ENCODE measurements around the gene AADAT. TPM values are rescaled to one million over a fixed set of nuclear protein-coding genes. Genes with fewer than 3 reads are reported as not detected.

Gene AADAT
- total and polyA plus RNA-seq, 2 of the 8 experiments (the other 6 are each of a cell fraction or from before 2014, with no cell fraction given): 6.1 to 7.7 TPM

DNA sequence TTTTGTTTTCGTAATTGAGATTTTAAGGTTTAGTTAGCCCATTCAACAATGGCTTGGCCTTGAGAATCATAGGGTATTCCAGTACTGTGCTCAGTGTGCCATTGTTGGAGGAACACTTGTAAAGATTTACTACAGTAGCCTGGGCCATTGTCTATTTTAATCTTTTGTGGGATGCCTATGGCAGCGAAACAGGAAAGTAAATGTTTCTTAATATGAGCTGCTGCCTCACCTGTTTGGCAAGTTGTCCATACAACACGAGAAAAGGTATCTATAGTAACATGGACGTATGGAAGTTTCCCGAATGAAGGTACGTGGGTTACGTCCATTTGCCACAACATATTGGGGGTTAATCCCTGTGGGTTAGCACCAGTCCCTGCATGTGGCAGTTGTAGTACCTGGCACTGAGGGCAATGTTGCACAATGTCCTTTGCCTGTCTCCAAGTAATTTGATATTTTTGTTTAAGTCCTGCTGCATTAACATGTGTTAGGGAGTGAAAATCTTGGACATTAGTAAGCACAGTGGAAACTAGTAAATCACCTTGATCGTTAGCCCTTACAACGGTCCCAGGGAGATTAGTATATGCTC lies 38.6 kb upstream of the AADAT start:
- ChIA-PET CTCF (ENCODE audit: partially characterized antibody) (interaction anchor here (0.7 to 1.8 kb wide), 5 partner anchors 9 to 132 kb away, joined by 3 to 7 read pairs (median 4); no protein-coding TSS in a partner anchor), POLR2A (ENCODE audit: partially characterized antibody) (no interaction called here)
- Histone ChIP-seq H2BK20ac (ENCODE audit: low read length) (no peak overlapping the region), H3K27ac (ENCODE audit: low read depth, low read length) (no peak overlapping the region), H3K79me2 (ENCODE audit: control insufficient read depth in 1 of 2, insufficient read depth in 2 of 2, low read length in 2 of 2) (no peaks in the 10 kb centered on the region), H3K18ac (ENCODE audit: extremely low read depth, low read length) (no peak overlapping the region), H3K4me2 (ENCODE audit: insufficient read depth in 1 of 2, low read depth in 2 of 2, low read length in 2 of 2) (no peak overlapping the region), H2BK15ac (ENCODE audit: low read length) (no peak overlapping the region), H4K8ac (ENCODE audit: extremely low read depth, insufficient read depth, low read length) (no peak overlapping the region), H3K23me2 (ENCODE audit: low read depth, low read length) (no peaks in the 10 kb centered on the region), H3K4ac (replicated peaks; ENCODE audit: insufficient read length, low read depth, low read length) (no peak overlapping the region), H3K56ac (replicated peaks; ENCODE audit: insufficient read length, low read depth, low read length) (no peak overlapping the region), H4K20me1 (replicated peaks in 1 of 2; ENCODE audit: control insufficient read depth in 1 of 2, insufficient read depth in 2 of 2, low read length in 2 of 2) (no peaks in the 10 kb centered on the region), H3K9me3 (ENCODE audit: insufficient read depth in 2 of 2, low read depth in 1 of 2, low read length in 1 of 2) (peaks cover 13 to 17% of the 10 kb centered on the region in 2 experiments), H3K4me1 (replicated peaks in 1 of 4; ENCODE audit: control insufficient read depth in 3 of 4, insufficient read depth in 4 of 4, low read length in 3 of 4) (no peaks in the 10 kb centered on the region), H3K23ac (ENCODE audit: insufficient read length) (no peak overlapping the region), H3K79me1 (ENCODE audit: low read depth, low read length) (no peaks in the 10 kb centered on the region), H2BK120ac (replicated peaks; ENCODE audit: low read depth, low read length) (no peak overlapping the region), H2AFZ (ENCODE audit: low read length) (no peak overlapping the region), H2BK12ac (ENCODE audit: low read depth, low read length) (no peak overlapping the region), H3K4me3 (ENCODE audit: extremely low read depth in 1 of 4, insufficient read depth in 2 of 4, low read depth in 3 of 4, low read length in 4 of 4) (no peak overlapping the region), H4K91ac (replicated peaks; ENCODE audit: insufficient read length, low read length) (no peak overlapping the region), H3K36me3 (ENCODE audit: control insufficient read depth in 2 of 4, insufficient read depth in 4 of 4, low read length in 3 of 4) (no peaks in the 10 kb centered on the region; a peak in 1 of 8 replicates), H2BK5ac (ENCODE audit: low read depth, low read length) (no peak overlapping the region), H3K14ac (ENCODE audit: insufficient read length) (no peak overlapping the region), H2AK5ac (ENCODE audit: low read depth, low read length) (no peak overlapping the region), H3K9ac (replicated peaks in 1 of 4; ENCODE audit: extremely low read depth in 1 of 4, low read depth in 3 of 4, low read length in 3 of 4) (no peak overlapping the region), H4K5ac (ENCODE audit: insufficient read length, low read depth, low read length) (no peak overlapping the region), H3K27me3 (replicated peaks in 1 of 4; ENCODE audit: control insufficient read depth in 3 of 4, extremely low read depth in 1 of 4, insufficient read depth in 3 of 4, low read length in 3 of 4) (no peaks in the 10 kb centered on the region)
- 80% methylated on average over 9 of the region's 9 CpGs; no CpG with 5 or more reads in 1 of the 2 experiments for WGBS, 2 experiments (ENCODE audit: extremely low coverage in 1 of 2, insufficient coverage in 1 of 2, insufficient read length in 1 of 2, insufficient replicate concordance in 2 of 2, low coverage in 1 of 2, low lambda C conversion rate in 2 of 2, missing lambda C conversion rate in 1 of 2)
- DNase-seq (ENCODE audit: low read depth in 1 of 2, low spot score in 2 of 2) (no peak), FAIRE-seq (no peak)
- TF ChIP-seq RFX5 (IDR thresholded peaks at IDR 0.05; ENCODE audit: borderline replicate concordance, low read depth, low read length) (no peak), HDAC2 (IDR thresholded peaks at IDR 0.05; ENCODE audit: borderline replicate concordance in 1 of 2, low read depth in 2 of 2, low read length in 2 of 2) (no peak)
- TF ChIP-seq, protein P1, sequence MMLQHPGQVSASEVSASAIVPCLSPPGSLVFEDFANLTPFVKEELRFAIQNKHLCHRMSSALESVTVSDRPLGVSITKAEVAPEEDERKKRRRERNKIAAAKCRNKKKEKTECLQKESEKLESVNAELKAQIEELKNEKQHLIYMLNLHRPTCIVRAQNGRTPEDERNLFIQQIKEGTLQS (IDR thresholded peaks at IDR 0.05; ENCODE audit: insufficient read depth, low read depth, low read length): no peak

All from H1 (cell line).